Embryonic facial prominence (tissue), 1 donor: ENCODE results near the gene LFNG.
"Not testable (repeated sequence)": the region's sequence is repeated elsewhere in the genome, so short reads cannot be mapped to it uniquely, and the experiment has no call there.

ENCODE experiments used
- DNase-seq: peaks from one replicate; pipeline ENCODE4 v3.0.0-alpha.2; 2016; ENCODE audit errors: extremely low spot score

The LFNG gene

DNA sequence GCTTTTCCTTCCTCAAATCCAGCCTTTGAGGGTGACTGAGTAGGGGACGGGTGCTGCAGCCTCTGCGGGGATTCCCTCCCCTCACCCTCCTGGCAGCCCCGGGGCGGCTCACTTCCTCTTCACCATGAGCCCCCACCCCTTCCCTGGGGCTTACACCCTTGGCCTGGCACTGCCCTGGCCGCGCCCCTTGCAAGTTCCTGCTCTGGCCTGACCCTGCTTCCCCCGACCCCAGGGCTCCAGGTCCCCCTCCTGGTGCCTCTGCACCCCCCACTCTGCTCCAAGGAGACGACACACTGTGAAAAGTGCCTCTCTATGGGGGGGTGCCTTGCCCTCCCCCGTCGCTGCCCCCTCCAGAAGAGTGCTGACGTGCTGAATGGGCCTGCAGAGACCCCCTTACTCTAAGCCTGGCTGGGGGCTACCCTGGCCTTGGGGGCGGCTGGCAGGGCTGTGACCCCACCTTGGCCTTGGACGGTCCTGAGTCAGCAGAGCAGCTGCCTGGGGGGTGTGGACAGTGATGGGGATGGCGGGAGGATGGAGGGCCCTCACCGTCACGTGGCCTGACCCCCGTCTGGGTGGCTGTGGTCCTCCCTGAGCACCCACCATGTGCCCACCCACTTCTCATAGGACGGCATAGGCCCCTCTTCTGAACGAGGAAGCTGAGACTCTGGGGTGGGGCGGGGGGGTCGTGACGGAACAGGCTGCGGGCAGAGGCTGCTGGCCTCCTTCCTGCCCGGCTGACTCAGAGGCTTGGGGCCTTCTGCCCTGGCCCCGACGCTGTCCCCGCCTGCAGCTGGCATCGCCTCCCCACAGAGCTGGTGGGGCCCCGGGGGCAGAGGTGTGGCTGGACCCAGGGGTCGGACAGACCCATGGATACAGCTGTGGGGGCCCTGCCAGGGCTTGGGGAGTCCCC, 9.8 kb downstream of the LFNG start:
- DNase-seq = no peak

DNA sequence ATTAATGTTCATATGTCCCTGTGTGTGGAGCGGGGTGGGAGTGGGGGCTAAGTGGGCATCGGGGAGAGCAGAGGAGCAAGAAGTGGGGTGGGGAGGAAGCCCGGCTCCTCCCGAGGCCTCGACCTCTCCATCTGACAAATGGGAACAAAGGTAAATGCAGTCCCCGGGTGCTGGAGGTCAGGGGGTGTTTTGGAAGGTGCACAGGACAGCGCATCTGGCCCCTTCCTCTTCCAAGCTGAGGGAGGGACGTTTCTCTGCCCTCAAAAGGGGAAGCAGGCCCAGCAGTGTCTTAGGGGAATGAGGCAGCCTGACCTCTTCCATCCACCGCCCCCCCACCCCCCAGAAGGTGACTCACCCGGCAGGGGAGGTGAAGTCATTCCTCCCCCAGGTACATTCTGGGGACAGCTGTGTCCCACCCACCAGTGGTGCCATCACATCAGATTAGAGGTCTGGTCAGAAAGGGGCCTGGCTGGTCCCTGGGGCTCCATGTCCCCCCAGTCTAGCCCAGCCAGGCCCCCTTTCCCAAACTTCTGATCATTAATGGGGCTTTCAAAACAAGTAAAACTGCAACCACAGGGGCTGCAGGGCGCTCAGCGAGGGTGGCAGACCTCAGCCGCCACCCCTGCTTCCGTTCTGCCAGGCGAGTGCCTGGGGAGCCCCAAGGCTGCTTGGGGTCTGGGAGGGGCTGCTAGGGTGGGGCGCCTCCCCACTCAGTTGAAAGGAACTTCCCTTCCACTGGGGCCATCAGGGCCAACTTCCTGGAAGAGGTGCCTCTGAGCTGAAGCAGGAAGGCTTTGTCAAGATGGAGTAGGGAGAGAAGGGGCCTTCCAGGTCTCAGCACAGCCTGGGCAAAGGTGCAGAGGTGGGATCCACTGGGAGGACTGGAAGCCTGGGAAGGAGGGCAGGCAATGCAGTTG, 10.8 kb downstream of the LFNG start:
- no peak for DNase-seq

DNA sequence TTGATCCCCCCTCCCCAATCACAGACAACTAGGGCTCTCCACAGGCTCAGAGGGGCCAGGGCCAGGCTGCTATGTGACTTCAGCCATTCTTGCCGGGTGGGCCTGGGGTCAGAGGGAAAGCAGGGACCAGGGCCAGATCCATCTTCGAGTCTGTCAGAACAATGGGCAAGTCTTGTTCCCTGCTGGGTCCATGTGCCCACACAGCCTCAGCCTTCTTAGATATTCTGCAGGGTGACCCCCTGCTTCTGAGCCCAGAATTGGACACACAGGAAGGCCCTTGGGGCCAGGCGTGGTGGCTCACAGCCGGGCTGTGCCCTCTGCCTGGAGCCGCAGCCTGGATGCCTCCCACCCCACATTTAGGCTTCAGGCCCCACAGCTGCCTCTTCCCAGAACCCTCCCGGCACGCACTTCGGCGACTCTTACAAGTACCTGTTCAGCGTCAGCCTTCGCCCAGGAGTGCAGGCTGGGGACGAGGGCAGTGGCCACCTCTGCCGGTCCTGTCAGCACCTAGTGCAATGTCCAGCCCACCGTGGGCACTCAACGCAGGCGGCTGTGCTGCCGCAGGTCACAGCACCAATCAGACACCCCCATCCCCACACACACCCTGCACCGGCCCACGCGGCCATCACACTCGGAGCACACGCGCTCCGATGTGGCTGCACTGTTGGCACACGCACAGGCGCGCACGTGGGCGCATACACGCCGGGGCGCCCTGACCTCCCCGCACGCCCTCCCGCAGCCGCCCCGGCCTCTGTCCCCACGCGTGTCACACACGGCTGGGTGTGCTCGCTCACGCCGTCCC, 11.6 kb downstream of the LFNG start:
- DNase-seq = not testable (repeated sequence)

DNA sequence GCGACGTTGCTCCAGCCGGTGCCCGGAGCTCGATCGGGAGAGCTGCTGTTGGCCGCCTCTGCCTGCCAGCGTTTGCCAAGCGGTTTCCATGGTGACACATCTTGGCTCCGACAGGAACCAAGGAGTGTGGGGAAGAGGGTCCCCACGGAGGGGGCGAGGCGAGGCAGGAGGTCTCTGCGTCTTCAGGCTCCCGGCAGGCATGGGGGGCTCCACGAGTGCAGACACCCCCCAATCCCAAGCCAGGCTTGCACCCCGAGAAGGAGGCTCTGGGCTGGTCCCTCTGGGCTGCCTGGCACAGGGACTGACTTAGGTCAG, 12.2 kb downstream of the LFNG start:
- DNase-seq = not testable (repeated sequence)

DNA sequence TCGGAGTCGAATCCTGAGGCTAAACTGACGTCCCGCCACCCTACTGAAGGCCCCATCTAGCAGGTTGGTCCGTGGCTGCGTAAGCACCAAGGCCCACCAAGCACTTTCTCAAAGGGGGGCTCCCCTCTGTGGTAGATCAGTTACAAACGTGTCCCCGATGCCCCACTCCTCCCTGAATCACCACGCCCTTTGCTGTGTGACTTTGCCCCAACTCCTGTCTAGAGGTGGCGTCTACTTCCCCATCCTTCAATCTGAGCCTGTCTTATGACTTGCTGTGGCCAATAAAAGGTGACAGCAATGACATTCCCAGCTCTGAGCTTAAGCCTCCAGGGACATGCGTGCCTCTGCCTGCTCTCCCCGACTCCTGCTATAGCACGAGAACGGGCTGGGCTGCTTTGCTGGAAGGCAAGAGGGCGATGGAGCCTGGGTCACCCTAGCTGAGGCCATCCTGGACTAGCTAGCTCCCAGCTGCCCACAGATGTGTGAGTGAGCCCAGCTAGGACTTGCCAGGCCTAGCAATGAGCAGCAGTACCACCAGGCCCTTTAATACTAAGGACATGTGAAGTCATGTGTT, 12.7 kb downstream of the LFNG start:
- DNase-seq = not testable (repeated sequence)

DNA sequence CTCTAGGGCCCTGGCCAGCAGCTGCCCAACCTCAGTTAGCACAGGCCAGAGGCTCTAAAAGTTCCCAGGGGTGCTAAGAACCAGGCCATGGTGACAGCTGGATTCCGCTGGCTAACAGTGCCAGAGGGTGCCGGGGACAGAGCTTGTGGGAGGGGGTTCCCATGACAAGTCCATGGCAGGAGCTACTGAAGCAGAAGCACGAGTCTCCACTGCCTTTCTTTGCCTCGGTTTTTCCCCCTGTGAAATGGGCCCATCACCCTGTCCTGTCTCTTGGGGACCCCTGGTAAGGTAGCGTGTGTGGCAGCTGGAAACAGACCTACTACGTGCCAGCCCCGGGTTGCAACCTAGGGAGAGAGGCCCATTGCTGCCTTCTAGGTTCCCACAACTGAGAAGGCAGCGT, 13.2 kb downstream of the LFNG start:
- not testable (repeated sequence) for DNase-seq

DNA sequence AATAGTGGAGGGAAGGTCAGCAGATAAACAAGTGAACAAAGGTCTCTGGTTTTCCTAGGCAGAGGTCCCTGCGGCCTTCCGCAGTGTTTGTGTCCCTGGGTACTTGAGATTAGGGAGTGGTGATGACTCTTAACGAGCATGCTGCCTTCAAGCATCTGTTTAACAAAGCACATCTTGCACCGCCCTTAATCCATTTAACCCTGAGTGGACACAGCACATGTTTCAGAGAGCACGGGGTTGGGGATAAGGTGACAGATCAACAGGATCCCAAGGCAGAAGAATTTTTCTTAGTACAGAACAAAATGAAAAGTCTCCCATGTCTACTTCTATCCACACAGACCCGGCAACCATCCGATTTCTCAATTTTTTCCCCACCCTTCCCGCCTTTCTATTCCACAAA, 14.0 kb downstream of the LFNG start:
- DNase-seq = not testable (repeated sequence)

DNA sequence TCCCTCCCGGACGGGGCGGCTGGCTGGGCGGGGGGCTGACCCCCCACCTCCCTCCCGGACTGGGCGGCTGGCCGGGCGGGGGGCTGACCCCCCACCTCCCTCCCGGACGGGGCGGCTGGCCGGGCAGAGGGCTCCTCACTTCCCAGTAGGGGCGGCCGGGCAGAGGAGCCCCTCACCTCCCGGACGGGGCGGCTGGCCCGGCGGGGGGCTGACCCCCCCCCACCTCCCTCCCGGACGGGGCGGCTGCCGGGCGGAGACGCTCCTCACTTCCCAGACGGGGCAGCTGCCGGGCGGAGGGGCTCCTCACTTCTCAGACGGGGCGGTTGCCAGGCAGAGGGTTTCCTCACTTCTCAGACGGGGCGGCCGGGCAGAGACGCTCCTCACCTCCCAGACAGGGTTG, 14.6 kb downstream of the LFNG start:
- not testable (repeated sequence) for DNase-seq

DNA sequence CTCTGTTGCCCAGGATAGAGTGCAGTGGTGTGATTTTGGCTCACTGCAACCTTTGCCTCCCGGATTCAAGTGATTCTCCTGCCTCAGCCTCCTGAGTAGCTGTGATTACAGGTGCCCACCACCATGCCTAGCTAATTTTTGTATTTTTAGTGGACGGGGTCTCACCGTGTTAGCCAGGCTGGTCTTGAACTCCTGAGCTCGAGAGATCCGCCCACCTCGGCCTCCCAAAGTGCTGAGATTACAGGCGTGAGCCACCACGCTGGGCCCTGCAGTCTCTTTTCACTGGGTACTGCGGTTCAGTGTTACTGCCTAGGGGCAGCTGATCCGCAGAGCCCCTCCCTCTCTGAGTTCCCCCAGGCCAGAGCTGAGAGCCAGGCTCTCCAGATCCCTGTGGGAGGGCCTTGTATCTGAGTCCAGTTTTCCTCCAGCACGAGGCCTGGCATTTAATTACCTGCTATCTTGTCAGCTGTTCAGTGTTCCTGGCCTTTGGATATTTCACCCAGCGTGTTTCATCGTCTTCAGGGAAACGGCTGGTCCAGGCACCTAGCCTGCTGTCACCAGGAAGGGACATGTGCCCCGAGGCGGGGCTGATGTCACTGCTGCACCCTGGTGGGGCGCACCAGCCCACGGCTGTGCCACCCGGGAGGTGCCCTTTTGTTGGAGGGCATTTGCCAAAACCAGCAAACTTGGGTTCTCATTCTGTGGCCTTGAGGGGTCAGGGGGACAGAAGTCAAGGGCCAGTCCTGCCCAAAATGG, 16.5 kb downstream of the LFNG start:
- not testable (repeated sequence) for DNase-seq

DNA sequence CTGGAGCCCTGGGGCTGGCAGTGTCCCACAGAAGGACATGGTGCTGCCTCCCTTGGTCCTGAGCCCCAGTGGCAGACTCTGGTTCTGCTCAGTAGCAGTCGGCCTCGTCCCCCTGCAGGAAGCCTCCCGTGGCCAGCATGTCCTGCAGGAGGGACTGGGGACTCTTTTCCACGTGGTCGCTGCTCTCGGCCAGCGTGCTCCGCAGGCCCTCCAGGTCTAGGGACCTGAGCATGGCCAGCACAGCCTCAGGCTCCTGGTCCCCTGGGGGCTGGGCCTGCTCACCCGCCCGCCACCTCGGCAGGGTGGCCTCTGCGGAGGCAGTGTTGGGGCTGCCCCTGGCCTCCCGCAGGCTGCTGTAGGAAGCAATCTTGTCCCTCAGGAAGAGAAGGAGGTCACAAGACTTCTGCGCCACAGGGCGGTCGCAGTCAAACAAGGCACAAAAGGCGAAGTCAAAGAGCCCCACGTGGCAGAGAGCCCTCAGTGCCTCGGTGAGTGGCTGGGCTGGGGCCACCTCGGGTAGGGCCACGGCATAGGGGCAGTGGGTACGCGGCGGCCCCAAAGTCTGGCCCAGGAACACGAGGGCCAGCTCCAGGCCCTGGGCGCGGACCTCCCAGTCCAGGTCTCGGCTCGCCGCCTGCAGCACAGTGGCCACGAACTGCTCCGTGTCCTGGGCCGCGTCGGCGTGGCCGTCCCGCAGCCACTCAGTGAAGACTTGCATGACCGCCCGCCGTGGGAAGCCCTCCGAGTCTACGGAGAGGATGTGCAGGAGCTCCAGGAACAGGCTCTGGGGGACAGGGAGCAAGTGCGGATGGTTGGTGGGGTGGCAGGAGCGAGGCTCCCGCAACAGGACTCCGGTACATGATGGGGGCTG, 18.6 kb downstream of the LFNG start:
- DNase-seq = no peak

DNA sequence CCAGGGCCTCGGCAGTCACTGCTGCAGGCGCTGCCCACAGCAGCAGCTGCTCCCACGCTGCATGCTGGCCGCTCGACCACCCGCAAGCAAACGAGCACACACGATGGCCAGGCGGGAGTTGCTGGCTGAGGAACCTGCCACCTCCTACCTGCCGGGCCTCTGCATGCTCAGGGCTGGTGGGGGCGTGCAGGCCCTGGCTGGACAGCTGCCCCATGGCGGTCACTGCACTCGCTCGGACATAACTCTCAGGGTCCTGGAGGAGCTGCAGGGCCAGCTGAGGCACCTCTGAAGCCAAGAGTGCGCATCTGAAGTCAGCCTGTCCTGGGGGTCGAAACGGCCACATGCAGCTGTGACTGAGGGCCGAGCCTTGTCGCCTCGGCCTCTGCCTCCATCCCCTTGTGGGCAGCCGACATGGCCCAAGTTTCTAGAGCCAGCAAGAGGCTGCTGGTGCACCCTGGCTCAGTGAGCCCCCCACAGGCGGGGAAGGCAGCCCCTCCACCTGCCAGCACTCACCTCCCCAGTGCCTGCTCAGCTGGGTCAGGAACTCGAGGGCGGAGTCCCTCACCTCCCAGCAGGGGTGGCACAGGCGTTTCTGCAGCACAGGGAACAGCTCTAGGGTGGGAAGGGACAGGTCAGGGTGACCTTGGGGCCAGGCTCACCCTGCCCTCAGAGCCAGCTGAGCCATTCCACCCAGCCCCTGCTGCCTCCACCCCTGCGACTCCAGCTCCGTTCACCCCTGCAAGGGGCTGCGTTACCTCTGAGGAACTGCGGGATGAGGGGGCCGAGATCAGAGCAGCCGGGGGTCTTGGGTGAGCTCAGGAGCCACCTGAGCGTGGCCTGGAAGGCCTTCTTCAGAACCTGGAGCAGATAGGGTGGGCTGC, 19.7 kb downstream of the LFNG start:
- no peak for DNase-seq

DNA sequence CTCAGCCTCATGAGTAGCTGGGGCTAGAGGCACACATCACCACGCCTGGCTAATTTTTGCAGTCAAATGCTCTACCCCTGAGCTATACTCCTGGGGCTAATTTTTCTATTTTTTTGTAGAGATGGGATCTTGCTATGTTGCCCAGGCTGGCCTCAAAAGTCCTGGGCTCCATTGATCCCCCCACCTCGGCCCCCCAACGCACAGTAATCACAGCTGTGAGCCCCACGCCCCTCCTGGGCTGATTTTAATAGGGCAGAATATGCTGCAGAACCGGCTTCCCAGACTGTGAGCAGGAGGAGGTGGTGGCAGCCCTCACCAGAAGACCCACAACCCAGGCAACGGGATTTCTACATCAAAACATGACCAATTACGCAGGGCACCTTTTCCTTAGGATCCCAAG, 20.6 kb downstream of the LFNG start:
- no peak for DNase-seq

DNA sequence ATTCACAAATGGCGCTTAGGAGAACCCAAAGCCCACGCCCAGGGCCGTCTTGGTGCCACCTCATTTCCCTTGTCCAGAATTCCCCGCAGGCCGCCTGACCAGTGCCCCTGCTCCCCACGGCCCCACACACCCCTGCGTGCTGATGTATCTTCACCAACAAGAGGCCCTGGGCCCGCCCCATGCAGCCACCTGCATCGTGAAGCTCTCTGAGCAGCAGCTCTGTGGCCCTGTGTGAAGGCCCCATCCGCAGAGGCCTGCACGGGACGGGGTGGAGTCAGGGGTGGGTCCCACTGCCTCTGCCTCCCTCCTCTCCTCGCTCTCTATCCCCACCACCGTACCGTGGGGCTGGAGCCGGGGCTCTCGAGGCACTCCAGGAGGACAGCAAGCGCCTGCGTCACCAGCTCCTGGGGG, 21.1 kb downstream of the LFNG start:
- no peak for DNase-seq

DNA sequence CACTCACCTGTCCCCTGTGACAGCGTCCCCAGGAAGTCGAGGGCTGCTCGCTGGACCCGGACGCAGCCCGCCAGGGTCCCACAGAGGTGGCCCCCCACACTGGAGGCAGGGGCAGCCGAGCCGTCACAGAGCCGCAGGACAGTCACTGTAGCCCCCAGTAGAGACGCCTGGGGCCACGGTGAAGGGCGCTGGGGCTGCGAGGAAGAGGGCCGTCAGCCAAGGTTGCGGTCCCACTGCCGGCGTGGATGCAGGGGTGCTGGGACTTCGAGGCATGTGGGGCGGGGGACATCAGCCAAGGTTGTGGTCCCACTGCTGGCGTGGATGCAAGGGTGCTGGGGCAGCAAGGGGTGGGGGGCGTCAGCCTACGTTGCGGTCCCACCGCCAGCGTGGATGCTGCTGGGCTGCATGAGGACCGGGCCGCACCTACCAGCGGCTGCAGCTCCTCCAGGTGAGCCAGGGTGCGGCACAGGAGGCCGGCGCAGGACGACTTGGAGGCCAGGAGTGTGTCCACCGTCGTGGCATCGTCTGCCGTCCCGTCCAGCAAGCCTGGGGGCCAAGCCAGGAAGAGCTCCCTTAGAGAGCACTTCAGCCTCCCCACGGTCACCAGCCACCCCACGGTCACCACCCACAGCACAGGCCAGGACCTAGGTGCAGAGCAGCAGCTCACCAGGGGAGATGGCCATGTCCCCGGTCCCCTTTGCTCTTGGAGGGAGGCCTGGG, 21.9 kb downstream of the LFNG start:
- no peak for DNase-seq

DNA sequence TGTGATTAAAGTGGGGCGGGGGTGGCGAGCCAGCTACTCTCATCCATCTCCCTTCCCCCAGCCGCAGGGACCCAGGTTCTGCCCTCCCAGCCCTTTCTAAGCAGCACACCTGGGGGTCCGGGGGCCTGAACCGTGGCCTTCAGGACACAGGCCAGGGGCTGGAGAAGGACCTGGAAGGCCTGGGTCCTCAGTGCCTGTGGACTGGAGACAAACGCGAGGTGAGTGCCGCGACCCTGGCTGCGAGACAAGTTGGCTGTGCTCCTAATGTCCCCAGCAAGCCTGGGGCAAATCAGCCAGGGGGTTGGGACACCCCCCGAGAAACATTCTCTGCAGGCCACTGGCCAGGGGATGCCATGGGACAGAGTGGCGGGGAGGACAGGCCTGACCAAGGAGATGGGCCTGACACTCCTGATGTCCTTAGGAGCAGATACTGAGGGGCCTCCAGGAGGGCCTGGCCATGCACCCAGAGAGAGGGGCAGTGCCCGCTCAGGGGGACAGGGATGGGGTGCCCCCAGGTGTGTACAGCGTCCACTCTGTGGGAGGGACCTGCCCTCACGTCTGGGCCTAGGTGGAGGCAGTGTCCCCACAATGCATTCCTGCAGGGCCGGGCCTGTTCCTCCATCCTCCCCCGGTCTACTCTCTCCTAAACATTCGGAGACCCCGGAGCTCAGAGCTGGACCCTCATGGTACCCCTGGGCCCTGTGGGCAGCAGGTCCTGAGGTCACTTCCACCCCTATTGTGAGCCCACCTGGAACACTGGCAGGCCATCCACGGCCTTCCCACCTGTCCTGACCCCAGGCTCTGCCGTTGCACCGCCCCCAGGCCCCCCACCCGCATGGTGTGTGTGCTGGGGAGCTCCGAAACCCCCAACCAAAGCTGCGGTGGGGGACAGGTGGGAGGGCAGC, 22.7 kb downstream of the LFNG start:
- no peak for DNase-seq

DNA sequence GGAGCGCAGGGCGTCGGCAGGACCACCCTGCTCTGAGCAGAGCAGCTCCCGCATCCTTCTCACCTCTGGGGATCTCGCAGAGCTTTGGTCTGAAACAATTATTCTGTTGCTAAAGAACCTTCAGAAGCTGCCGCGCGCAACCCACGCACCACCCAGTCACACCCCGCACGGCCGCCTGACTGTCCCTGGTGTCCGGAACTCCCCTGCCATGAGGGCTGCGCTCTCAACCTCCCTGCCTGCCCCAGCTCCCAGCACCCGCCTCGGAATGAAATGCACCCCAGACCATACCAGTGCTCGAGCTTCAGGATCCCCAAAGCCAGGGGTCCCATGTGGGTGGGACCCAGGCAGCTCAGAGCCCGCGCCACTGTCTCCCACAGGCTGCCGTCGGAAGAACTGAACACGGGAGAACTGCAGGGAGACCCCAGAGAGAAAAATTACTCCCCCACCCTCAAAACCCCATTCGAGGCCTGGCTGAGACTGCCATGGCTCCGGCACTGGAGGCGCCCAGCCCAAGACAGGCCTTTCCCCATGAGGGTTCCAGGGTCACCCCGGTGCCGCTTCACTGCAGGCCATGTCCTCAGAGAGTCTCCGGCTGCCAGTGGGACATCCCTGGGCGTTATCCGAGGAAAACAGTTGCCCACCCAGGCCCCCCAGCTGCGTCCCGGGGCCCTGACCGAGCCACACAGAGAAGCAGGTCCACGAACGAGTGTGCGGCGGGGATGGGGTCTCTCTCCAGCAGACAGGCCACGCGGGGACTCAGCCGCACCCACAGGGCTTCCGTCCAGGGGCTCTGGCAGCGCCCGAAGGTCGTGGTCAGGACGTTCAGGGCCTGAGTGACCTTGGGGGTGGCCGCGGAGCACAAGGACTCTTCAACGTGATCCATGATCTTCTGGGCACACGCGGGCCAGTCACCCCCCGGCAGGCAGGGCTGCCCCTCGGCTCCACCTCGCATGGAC, 23.6 kb downstream of the LFNG start:
- no peak for DNase-seq
